HL-60 (cell line): ENCODE results near the gene CEP57.

ENCODE experiments used
- GABPA ChIP-seq: IDR thresholded peaks from 2 replicates; pipeline ENCODE4 v1.6.1; 2012; ENCODE audit warnings: low read depth
- POLR2AphosphoS5 ChIP-seq: IDR thresholded peaks from 2 replicates; pipeline ENCODE4 v1.6.1; 2012; ENCODE audit warnings: low read depth
- SPI1 ChIP-seq: IDR thresholded peaks from 2 replicates; pipeline ENCODE4 v1.6.1; 2012; ENCODE audit warnings: low read depth, mild to moderate bottlenecking, borderline replicate concordance
- TF ChIP-seq, protein P1 (sequence below): IDR thresholded peaks from one replicate; pipeline ENCODE4 v1.5.1; 2011; ENCODE audit warnings: low read length, control low read depth, inconsistent platforms; ENCODE audit not compliant: insufficient read depth
- TF ChIP-seq, protein P2 (sequence below): IDR thresholded peaks from 2 replicates; pipeline ENCODE4 v1.6.1; 2012; ENCODE audit warnings: low read depth; ENCODE audit not compliant: insufficient replicate concordance

DNA sequence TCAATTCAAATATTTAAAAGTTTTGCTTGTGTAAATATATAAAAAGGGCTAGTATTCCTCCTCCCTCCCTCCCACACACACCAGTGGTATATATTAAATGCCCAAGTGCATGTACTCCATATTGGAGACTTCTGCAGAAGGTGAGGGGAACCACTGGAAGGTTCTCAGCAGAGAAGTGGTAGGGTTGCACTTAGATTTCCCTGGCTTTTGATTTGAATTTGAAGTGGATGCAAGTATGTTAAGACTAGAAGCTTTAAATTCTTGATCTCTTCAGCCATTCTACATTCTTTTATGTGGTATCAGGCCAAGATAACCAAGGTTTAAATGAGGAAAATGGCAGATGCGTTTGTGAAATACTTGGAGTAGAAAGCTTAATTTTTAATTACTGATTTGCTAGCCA, 43.1 kb downstream of the CEP57 start:
- TF ChIP-seq, protein P1, sequence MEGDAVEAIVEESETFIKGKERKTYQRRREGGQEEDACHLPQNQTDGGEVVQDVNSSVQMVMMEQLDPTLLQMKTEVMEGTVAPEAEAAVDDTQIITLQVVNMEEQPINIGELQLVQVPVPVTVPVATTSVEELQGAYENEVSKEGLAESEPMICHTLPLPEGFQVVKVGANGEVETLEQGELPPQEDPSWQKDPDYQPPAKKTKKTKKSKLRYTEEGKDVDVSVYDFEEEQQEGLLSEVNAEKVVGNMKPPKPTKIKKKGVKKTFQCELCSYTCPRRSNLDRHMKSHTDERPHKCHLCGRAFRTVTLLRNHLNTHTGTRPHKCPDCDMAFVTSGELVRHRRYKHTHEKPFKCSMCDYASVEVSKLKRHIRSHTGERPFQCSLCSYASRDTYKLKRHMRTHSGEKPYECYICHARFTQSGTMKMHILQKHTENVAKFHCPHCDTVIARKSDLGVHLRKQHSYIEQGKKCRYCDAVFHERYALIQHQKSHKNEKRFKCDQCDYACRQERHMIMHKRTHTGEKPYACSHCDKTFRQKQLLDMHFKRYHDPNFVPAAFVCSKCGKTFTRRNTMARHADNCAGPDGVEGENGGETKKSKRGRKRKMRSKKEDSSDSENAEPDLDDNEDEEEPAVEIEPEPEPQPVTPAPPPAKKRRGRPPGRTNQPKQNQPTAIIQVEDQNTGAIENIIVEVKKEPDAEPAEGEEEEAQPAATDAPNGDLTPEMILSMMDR, result no peak
- TF ChIP-seq POLR2AphosphoS5 (no peak), GABPA (no peak), SPI1 (no peak)
- TF ChIP-seq, protein P2, sequence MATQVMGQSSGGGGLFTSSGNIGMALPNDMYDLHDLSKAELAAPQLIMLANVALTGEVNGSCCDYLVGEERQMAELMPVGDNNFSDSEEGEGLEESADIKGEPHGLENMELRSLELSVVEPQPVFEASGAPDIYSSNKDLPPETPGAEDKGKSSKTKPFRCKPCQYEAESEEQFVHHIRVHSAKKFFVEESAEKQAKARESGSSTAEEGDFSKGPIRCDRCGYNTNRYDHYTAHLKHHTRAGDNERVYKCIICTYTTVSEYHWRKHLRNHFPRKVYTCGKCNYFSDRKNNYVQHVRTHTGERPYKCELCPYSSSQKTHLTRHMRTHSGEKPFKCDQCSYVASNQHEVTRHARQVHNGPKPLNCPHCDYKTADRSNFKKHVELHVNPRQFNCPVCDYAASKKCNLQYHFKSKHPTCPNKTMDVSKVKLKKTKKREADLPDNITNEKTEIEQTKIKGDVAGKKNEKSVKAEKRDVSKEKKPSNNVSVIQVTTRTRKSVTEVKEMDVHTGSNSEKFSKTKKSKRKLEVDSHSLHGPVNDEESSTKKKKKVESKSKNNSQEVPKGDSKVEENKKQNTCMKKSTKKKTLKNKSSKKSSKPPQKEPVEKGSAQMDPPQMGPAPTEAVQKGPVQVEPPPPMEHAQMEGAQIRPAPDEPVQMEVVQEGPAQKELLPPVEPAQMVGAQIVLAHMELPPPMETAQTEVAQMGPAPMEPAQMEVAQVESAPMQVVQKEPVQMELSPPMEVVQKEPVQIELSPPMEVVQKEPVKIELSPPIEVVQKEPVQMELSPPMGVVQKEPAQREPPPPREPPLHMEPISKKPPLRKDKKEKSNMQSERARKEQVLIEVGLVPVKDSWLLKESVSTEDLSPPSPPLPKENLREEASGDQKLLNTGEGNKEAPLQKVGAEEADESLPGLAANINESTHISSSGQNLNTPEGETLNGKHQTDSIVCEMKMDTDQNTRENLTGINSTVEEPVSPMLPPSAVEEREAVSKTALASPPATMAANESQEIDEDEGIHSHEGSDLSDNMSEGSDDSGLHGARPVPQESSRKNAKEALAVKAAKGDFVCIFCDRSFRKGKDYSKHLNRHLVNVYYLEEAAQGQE, result no peak
